Lung (tissue), 12 donors: ENCODE data around the gene FAF2. TPM values are rescaled to one million over a fixed set of nuclear protein-coding genes. Genes with fewer than 3 reads are reported as not detected.

Experiments
- ATAC-seq: fragments of 200-7000 bp; cut with Tn5 transposase; one replicate; pipeline ENCODE4 v1.9.1; 2020; ENCODE audit warnings: moderate number of reproducible peaks; ENCODE audit not compliant: insufficient read depth, low FRiP score
- DNase-seq, 3 donors: peaks; one replicate each; pipeline ENCODE4 v3.0.0-alpha.2; 2013 to 2017
- H3K27ac ChIP-seq, 2 donors: one replicate each; pipeline ENCODE4 v1.5.1; 2013; ENCODE audit warnings: mild to moderate bottlenecking in 2 of 2, moderate library complexity in 2 of 2, control low read depth in 1 of 2, inconsistent platforms in 1 of 2, low read depth in 1 of 2, low read length in 1 of 2
- H3K27me3 ChIP-seq, 3 donors: one replicate each; pipeline ENCODE4 v1.5.1; 2013; ENCODE audit warnings: low read length in 2 of 3; ENCODE audit not compliant: control insufficient read depth in 3 of 3, insufficient read depth in 3 of 3
- H3K36me3 ChIP-seq, 4 donors: one replicate each; pipeline ENCODE4 v1.5.1; 2013; ENCODE audit warnings: low read length in 4 of 4, mild to moderate bottlenecking in 1 of 4, moderate library complexity in 1 of 4; ENCODE audit not compliant: control insufficient read depth in 4 of 4, insufficient read depth in 4 of 4
- H3K4me1 ChIP-seq, 5 donors: one replicate each; pipeline ENCODE4 v1.5.1; 2013; ENCODE audit warnings: low read length in 5 of 5, mild to moderate bottlenecking in 2 of 5, moderate library complexity in 1 of 5; ENCODE audit not compliant: control insufficient read depth in 5 of 5, insufficient read depth in 5 of 5
- H3K4me3 ChIP-seq: one replicate; pipeline ENCODE4 v1.5.1; 2013; ENCODE audit warnings: mild to moderate bottlenecking, control low read depth, moderate library complexity
- H3K9ac ChIP-seq, 2 donors: one replicate each; pipeline ENCODE4 v1.5.1; 2013; ENCODE audit warnings: low read length in 2 of 2, control low read depth in 1 of 2; ENCODE audit not compliant: insufficient read depth in 1 of 2
- H3K9me3 ChIP-seq, 4 donors: one replicate each; pipeline ENCODE4 v1.5.1; 2013; ENCODE audit warnings: low read length in 3 of 4, mild to moderate bottlenecking in 1 of 4, moderate library complexity in 1 of 4; ENCODE audit not compliant: control insufficient read depth in 4 of 4, insufficient read depth in 3 of 4
- WGBS, 2 donors: extraction: QIAGEN DNeasy Blood & Tissue Kit; methylation state at CpG; one replicate each; pipeline ENCODE4 v1.1.7; 2013; 5-methylcytosine and 5-hydroxymethylcytosine counted together
- polyA plus RNA-seq, 2 donors: library from polyadenylated mRNA; stranded (reverse); fragments of 200-250 nt; gene quantifications; one replicate each; pipeline ENCODE4 v1.2.1, GENCODE V29; 2013
- total RNA-seq, 2 donors: library from RNA; depleted of rRNA in 1 of 2; stranded (reverse); fragments of >200 nt in 1 of 2; gene quantifications; one replicate each; pipeline ENCODE4 v1.2.1, GENCODE V29; 2014 to 2021
- TF ChIP-seq, protein P1 (sequence below): IDR thresholded peaks from 2 replicates; pipeline ENCODE4 v1.5.1; 2012; ENCODE audit warnings: mild to moderate bottlenecking; ENCODE audit errors: control extremely low read depth, extremely low read depth
- donor health status: control.
- donor health status: control.
- donor health status: Bipolar disorder and iron deficiency.
- donor health status: healthy.
- donor health status: DM: yes; HTN: yes; CAD: no.

Gene FAF2
- total and polyA plus RNA-seq, 4 donors = 12.5 to 40.1 (median 26.6) TPM

GRCh38 chr5:176497852-176498251 lies 49.7 kb downstream of the FAF2 start:
- DNase-seq (no peak), ATAC-seq (no peak)
- Histone ChIP-seq H3K27ac (no peak overlapping the region), H3K9ac (no peak overlapping the region), H3K4me3 (no peak overlapping the region), H3K4me1 (no peaks in the 10 kb centered on the region), H3K27me3 (no peaks in the 10 kb centered on the region), H3K9me3 (no peaks in the 10 kb centered on the region), H3K36me3 (peaks cover 44 to 68% (median 51%) of the 10 kb centered on the region in 4 donors)
- 94 to 96% methylated on average over 9 of the region's 9 CpGs for WGBS, 2 donors
- TF ChIP-seq, protein P1, sequence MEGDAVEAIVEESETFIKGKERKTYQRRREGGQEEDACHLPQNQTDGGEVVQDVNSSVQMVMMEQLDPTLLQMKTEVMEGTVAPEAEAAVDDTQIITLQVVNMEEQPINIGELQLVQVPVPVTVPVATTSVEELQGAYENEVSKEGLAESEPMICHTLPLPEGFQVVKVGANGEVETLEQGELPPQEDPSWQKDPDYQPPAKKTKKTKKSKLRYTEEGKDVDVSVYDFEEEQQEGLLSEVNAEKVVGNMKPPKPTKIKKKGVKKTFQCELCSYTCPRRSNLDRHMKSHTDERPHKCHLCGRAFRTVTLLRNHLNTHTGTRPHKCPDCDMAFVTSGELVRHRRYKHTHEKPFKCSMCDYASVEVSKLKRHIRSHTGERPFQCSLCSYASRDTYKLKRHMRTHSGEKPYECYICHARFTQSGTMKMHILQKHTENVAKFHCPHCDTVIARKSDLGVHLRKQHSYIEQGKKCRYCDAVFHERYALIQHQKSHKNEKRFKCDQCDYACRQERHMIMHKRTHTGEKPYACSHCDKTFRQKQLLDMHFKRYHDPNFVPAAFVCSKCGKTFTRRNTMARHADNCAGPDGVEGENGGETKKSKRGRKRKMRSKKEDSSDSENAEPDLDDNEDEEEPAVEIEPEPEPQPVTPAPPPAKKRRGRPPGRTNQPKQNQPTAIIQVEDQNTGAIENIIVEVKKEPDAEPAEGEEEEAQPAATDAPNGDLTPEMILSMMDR = no peak

- Histone ChIP-seq H3K36me3 (peaks cover 33 to 57% (median 41%) of the 10 kb centered on the region in 4 donors), H3K4me1 (no peaks in the 10 kb centered on the region), H3K4me3 (no peak overlapping the region), H3K9ac (no peak overlapping the region), H3K27ac (no peak overlapping the region), H3K9me3 (no peaks in the 10 kb centered on the region), H3K27me3 (no peaks in the 10 kb centered on the region)
- ATAC-seq = no peak
- 96 to 98% methylated on average over 5 of the region's 5 CpGs for WGBS, 2 donors
- DNase-seq = no peak
- TF ChIP-seq, protein P1 = no peak
Measured at GRCh38 chr5:176499273-176499672, 51.1 kb downstream of the FAF2 start.

DNA sequence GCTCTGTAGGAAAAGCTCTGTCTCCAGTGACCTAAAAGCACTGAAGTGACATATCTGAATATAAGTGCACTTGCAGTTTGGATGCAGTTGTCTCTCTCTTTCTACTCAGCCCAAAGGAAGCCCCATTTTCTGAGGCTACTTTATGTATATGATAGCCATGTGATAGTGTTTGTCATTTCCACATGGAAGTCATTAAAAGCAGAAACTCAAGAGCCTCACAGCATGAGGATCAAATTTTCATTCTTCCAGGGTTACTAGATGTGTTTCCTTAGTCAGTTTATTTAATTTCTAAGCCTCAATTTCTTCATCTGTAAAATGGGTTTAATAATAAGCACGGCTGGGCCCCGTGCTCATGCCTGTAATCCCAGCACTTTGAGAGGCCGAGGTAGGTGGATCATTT lies 52.3 kb downstream of the FAF2 start:
- Histone ChIP-seq H3K27me3 (no peaks in the 10 kb centered on the region), H3K4me1 (no peaks in the 10 kb centered on the region), H3K9ac (no peak overlapping the region), H3K4me3 (no peak overlapping the region), H3K36me3 (peaks cover 28 to 51% (median 40%) of the 10 kb centered on the region in 4 donors), H3K27ac (no peak overlapping the region), H3K9me3 (no peaks in the 10 kb centered on the region)
- 96 to 100% methylated on average over 3 of the region's 3 CpGs for WGBS, 2 donors
- DNase-seq = no peak
- TF ChIP-seq, protein P1 = no peak
- ATAC-seq = no peak

GRCh38 chr5:176501333-176501732 lies 53.1 kb downstream of the FAF2 start:
- ATAC-seq = no peak

More at GRCh38 chr5:176501333-176501732, 53.1 kb downstream of the FAF2 start:
- H3K9ac ChIP-seq = no peak overlapping the region
- no peaks in the 10 kb centered on the region for H3K4me1 ChIP-seq
- TF ChIP-seq, protein P1 = no peak
- DNase-seq = no peak
- H3K36me3 ChIP-seq = peaks cover 22 to 45% (median 37%) of the 10 kb centered on the region in 4 donors
- 95 to 98% methylated on average over 1 of the region's 1 CpG for WGBS, 2 donors
- no peaks in the 10 kb centered on the region for H3K9me3 ChIP-seq
- H3K27me3 ChIP-seq = no peaks in the 10 kb centered on the region
- no peak overlapping the region for H3K27ac ChIP-seq
- H3K4me3 ChIP-seq = no peak overlapping the region
